ENCODE measurements around the gene SETD1A. TPM values are rescaled to one million over a fixed set of nuclear protein-coding genes. Genes with fewer than 3 reads are reported as not detected.

Gene SETD1A
- total RNA-seq, 2 donors from 2014 or later, result 23.8 to 25.0 TPM

- Histone ChIP-seq H3K36me3 (ENCODE audit: control insufficient read depth, insufficient read depth, low read length) (peaks cover 11% of the 10 kb centered on the region), H3K4me1 (ENCODE audit: control insufficient read depth, insufficient read depth, low read length) (no peaks in the 10 kb centered on the region), H3K4me3 (ENCODE audit: low read length) (peak overlapping the region; percentile 95), H3K27me3 (ENCODE audit: control insufficient read depth, insufficient read depth, low read length, poor library complexity, severe bottlenecking) (no peaks in the 10 kb centered on the region), H3K9ac (ENCODE audit: extremely low read depth, low read length, poor library complexity, severe bottlenecking) (peak overlapping the region; percentile 97), H3K9me3 (ENCODE audit: control insufficient read depth, low read length) (no peaks in the 10 kb centered on the region), H3K27ac (ENCODE audit: low read depth, low read length) (peak overlapping the region; percentile 97)
- no peaks in the 10 kb centered on the region for H3K27me3 Mint-ChIP-seq (ENCODE audit: insufficient read depth)
- DNase-seq, result peak; percentile 100
- 0% methylated on average over 18 to 32 of the region's 33 CpGs for WGBS, 2 experiments (ENCODE audit: insufficient coverage in 1 of 2, insufficient read length in 1 of 2)
- H3K36me3 Mint-ChIP-seq (ENCODE audit: low read depth), result peaks cover 7% of the 10 kb centered on the region
- H3K9me3 Mint-ChIP-seq, result no peaks in the 10 kb centered on the region
- H3K4me1 Mint-ChIP-seq, result peaks cover 17% of the 10 kb centered on the region
- TF ChIP-seq CTCF (conservative IDR thresholded peaks at IDR 0.05), result no peak
- H3K27ac Mint-ChIP-seq, result peak overlapping the region; percentile 100
- peak overlapping the region; percentile 92 for H3K4me3 Mint-ChIP-seq
Observed at GRCh38 chr16:30922960-30923535, 34.5 kb upstream of the SETD1A start.

GRCh38 chr16:30923554-30924075 lies 33.9 kb upstream of the SETD1A start, which contains the start of gene FBXL19:
TSS of gene FBXL19 (plus strand) at chr16:30923572. CDS start at chr16:30925755, 2,183 bp downstream.
- no peak for TF ChIP-seq CTCF (conservative IDR thresholded peaks at IDR 0.05)
- DNase-seq, result peak; percentile 88
- peak within 1 kb of the TSS; percentile 100 for H3K27ac Mint-ChIP-seq
- H3K9ac ChIP-seq (ENCODE audit: extremely low read depth, low read length, poor library complexity, severe bottlenecking), result peak within 1 kb of the TSS; percentile 97
- peak within 1 kb of the TSS; percentile 97 for H3K27ac ChIP-seq (ENCODE audit: low read depth, low read length)
- peak within 1 kb of the TSS; percentile 95 for H3K4me3 ChIP-seq (ENCODE audit: low read length)
- 0% methylated on average over 10 of the region's 31 CpGs; no CpG with 5 or more reads in 1 of the 2 experiments for WGBS, 2 experiments (ENCODE audit: insufficient coverage in 1 of 2, insufficient read length in 1 of 2)
- H3K27me3 Mint-ChIP-seq (ENCODE audit: insufficient read depth), result no peaks in the 10 kb centered on the region
- peaks cover 12% of the 10 kb centered on the region for H3K36me3 Mint-ChIP-seq (ENCODE audit: low read depth)
- H3K4me1 ChIP-seq (ENCODE audit: control insufficient read depth, insufficient read depth, low read length), result no peaks in the 10 kb centered on the region
- H3K36me3 ChIP-seq (ENCODE audit: control insufficient read depth, insufficient read depth, low read length), result peaks cover 11% of the 10 kb centered on the region
- no peaks in the 10 kb centered on the region for H3K9me3 ChIP-seq (ENCODE audit: control insufficient read depth, low read length)
- H3K4me1 Mint-ChIP-seq, result peaks cover 17% of the 10 kb centered on the region
- H3K4me3 Mint-ChIP-seq, result peak within 1 kb of the TSS; percentile 92
- no peaks in the 10 kb centered on the region for H3K27me3 ChIP-seq (ENCODE audit: control insufficient read depth, insufficient read depth, low read length, poor library complexity, severe bottlenecking)
- H3K9me3 Mint-ChIP-seq, result no peaks in the 10 kb centered on the region

- Mint-ChIP-seq H3K9me3 (no peaks in the 10 kb centered on the region), H3K27ac (peak overlapping the region; percentile 62), H3K4me1 (peaks cover 17% of the 10 kb centered on the region), H3K27me3 (ENCODE audit: insufficient read depth) (no peaks in the 10 kb centered on the region), H3K36me3 (ENCODE audit: low read depth) (peaks cover 12% of the 10 kb centered on the region), H3K4me3 (peak overlapping the region; percentile 92)
- peak overlapping the region; percentile 51 for H3K9ac ChIP-seq (ENCODE audit: extremely low read depth, low read length, poor library complexity, severe bottlenecking)
- H3K27ac ChIP-seq (ENCODE audit: low read depth, low read length), result no peak overlapping the region
- WGBS, 2 experiments (ENCODE audit: insufficient coverage in 1 of 2, insufficient read length in 1 of 2), result 0 to 1% methylated on average over 3 to 53 of the region's 53 CpGs
- no peaks in the 10 kb centered on the region for H3K27me3 ChIP-seq (ENCODE audit: control insufficient read depth, insufficient read depth, low read length, poor library complexity, severe bottlenecking)
- TF ChIP-seq CTCF (conservative IDR thresholded peaks at IDR 0.05), result no peak
- H3K4me1 ChIP-seq (ENCODE audit: control insufficient read depth, insufficient read depth, low read length), result no peaks in the 10 kb centered on the region
- DNase-seq, result peak; percentile 77
- H3K4me3 ChIP-seq (ENCODE audit: low read length), result peak overlapping the region; percentile 95
- no peaks in the 10 kb centered on the region for H3K9me3 ChIP-seq (ENCODE audit: control insufficient read depth, low read length)
- peaks cover 18% of the 10 kb centered on the region for H3K36me3 ChIP-seq (ENCODE audit: control insufficient read depth, insufficient read depth, low read length)
Observed at GRCh38 chr16:30924076-30924912, 33.3 kb upstream of the SETD1A start.

All from endodermal cell (in vitro differentiated cells).